ENCODE data around the gene ZNF672. TPM values are rescaled to one million over a fixed set of nuclear protein-coding genes. Genes with fewer than 3 reads are reported as not detected.

Gene ZNF672
- total RNA-seq, 6 donors from 2014 or later: 32.5 to 47.7 (median 45.8) TPM

- peaks cover 0 to 9% (median 6%) of the 10 kb centered on the region in 4 donors for H3K4me1 ChIP-seq
- ATAC-seq (ENCODE audit: low FRiP score in 2 of 2) (no peak), DNase-seq (no peak)
- peaks cover 39 to 75% (median 67%) of the 10 kb centered on the region in 4 donors for H3K36me3 ChIP-seq
- no peaks in the 10 kb centered on the region for H3K27me3 ChIP-seq
- H3K4me3 ChIP-seq: no peak overlapping the region
- TF ChIP-seq POLR2AphosphoS5 (IDR thresholded peaks at IDR 0.05) (no peak), POLR2A (IDR thresholded peaks at IDR 0.05) (no peak), EP300 (IDR thresholded peaks at IDR 0.05) (no peak), CTCF (IDR thresholded peaks at IDR 0.05) (no peak)
- no peaks in the 10 kb centered on the region for H3K9me3 ChIP-seq
- peak overlapping the region in 1 of 4 donors; percentile 4 for H3K27ac ChIP-seq
- 93 to 95% methylated on average over 8 of the region's 8 CpGs for WGBS, 2 donors
Measured at GRCh38 chr1:248848602-248849001, 10.6 kb downstream of the ZNF672 start.

- Histone ChIP-seq H3K27me3 (no peaks in the 10 kb centered on the region), H3K36me3 (peaks cover 39 to 80% (median 70%) of the 10 kb centered on the region in 4 donors), H3K4me3 (no peak overlapping the region), H3K4me1 (peaks cover 0 to 9% (median 6%) of the 10 kb centered on the region in 4 donors), H3K9me3 (no peaks in the 10 kb centered on the region), H3K27ac (peak overlapping the region in 1 of 4 donors; percentile 4)
- 62 to 68% methylated on average over 3 of the region's 3 CpGs for WGBS, 2 donors
- TF ChIP-seq POLR2AphosphoS5 (IDR thresholded peaks at IDR 0.05): no peak
- no peak for TF ChIP-seq CTCF (IDR thresholded peaks at IDR 0.05)
- no peak for TF ChIP-seq POLR2A (IDR thresholded peaks at IDR 0.05)
- TF ChIP-seq EP300 (IDR thresholded peaks at IDR 0.05): no peak
- ATAC-seq (ENCODE audit: low FRiP score in 2 of 2) (no peak), DNase-seq (peak in 1 of 2 donors; percentile 79)
Measured at GRCh38 chr1:248849152-248849551, 11.1 kb downstream of the ZNF672 start.

- no peak for DNase-seq
- Histone ChIP-seq H3K4me1 (peaks cover 0 to 9% (median 6%) of the 10 kb centered on the region in 4 donors), H3K27ac (peak overlapping the region in 1 of 4 donors; percentile 4), H3K9me3 (no peaks in the 10 kb centered on the region), H3K4me3 (no peak overlapping the region), H3K36me3 (peaks cover 37 to 77% (median 66%) of the 10 kb centered on the region in 4 donors), H3K27me3 (no peaks in the 10 kb centered on the region)
- WGBS, 2 donors: 80 to 95% methylated on average over 3 of the region's 3 CpGs
- no peak for TF ChIP-seq POLR2AphosphoS5 (IDR thresholded peaks at IDR 0.05)
- no peak for ATAC-seq (ENCODE audit: low FRiP score in 2 of 2)
Measured at GRCh38 chr1:248849637-248850036, 11.6 kb downstream of the ZNF672 start.

GRCh38 chr1:248850124-248850523, 12.1 kb downstream of the ZNF672 start:
- Histone ChIP-seq H3K27ac (peak overlapping the region in 1 of 4 donors; percentile 4), H3K36me3 (peaks cover 32 to 77% (median 62%) of the 10 kb centered on the region in 4 donors), H3K27me3 (no peaks in the 10 kb centered on the region), H3K4me1 (peaks cover 0 to 9% (median 6%) of the 10 kb centered on the region in 4 donors), H3K4me3 (no peak overlapping the region), H3K9me3 (no peaks in the 10 kb centered on the region)
- WGBS, 2 donors: 92 to 95% methylated on average over 2 to 9 of the region's 9 CpGs
- TF ChIP-seq CTCF (IDR thresholded peaks at IDR 0.05) (no peak), POLR2A (IDR thresholded peaks at IDR 0.05) (no peak), POLR2AphosphoS5 (IDR thresholded peaks at IDR 0.05) (no peak), EP300 (IDR thresholded peaks at IDR 0.05) (no peak)
- DNase-seq (no peak), ATAC-seq (ENCODE audit: low FRiP score in 2 of 2) (no peak)

GRCh38 chr1:248850536-248851251, 12.7 kb downstream of the ZNF672 start:
- H3K4me1 ChIP-seq: peaks cover 0 to 9% (median 6%) of the 10 kb centered on the region in 4 donors
- TF ChIP-seq EP300 (IDR thresholded peaks at IDR 0.05): no peak
- TF ChIP-seq POLR2AphosphoS5 (IDR thresholded peaks at IDR 0.05): no peak
- no peak for TF ChIP-seq CTCF (IDR thresholded peaks at IDR 0.05)
- no peak for TF ChIP-seq POLR2A (IDR thresholded peaks at IDR 0.05)
- WGBS, 2 donors: 82 to 91% methylated on average over 10 of the region's 10 CpGs
- peaks cover 27 to 77% (median 59%) of the 10 kb centered on the region in 4 donors for H3K36me3 ChIP-seq
- no peaks in the 10 kb centered on the region for H3K9me3 ChIP-seq
- H3K27ac ChIP-seq: no peak overlapping the region
- H3K27me3 ChIP-seq: no peaks in the 10 kb centered on the region
- no peak overlapping the region for H3K4me3 ChIP-seq
- ATAC-seq (ENCODE audit: low FRiP score in 2 of 2): no peak
- DNase-seq: no peak
